GM23338 (cell line): ENCODE measurements around the gene RAD21L1. TPM values are rescaled to one million over a fixed set of nuclear protein-coding genes. Genes with fewer than 3 reads are reported as not detected.

ENCODE experiments used
- ATAC-seq: fragments of 200-7000 bp; cut with Tn5 transposase; 3 replicates; pipeline ENCODE4 v1.9.1; 2020
- DNase-seq: peaks from one replicate; pipeline ENCODE4 v3.0.0-alpha.2; 2015; ENCODE audit warnings: low spot score
- H2AFZ ChIP-seq: fragments of 200-600 bp; sonication (generic); 2 replicates; pipeline ENCODE4 v1.8.0; 2016; ENCODE audit warnings: antibody characterized with exemption, mild to moderate bottlenecking, moderate library complexity
- H3F3A ChIP-seq: fragments of 200-600 bp; sonication (generic); replicated peaks from 2 replicates; pipeline ENCODE4 v1.8.0; 2017; ENCODE audit warnings: antibody characterized with exemption, mixed run types, low read depth
- H3K27ac ChIP-seq: fragments of 200-600 bp; sonication (generic); 2 replicates; pipeline ENCODE4 v1.6.1; 2016; ENCODE audit warnings: low read depth
- H3K27me3 ChIP-seq: fragments of 200-600 bp; sonication (generic); 2 replicates; pipeline ENCODE4 v1.8.0; 2016; ENCODE audit warnings: mild to moderate bottlenecking, mixed run types, moderate library complexity; ENCODE audit not compliant: insufficient read depth
- H3K36me3 ChIP-seq: fragments of 200-600 bp; sonication (generic); 2 replicates; pipeline ENCODE4 v1.8.0; 2016; ENCODE audit warnings: mild to moderate bottlenecking; ENCODE audit not compliant: insufficient read depth
- H3K4me1 ChIP-seq: fragments of 200-600 bp; sonication (generic); 2 replicates; pipeline ENCODE4 v1.8.0; 2016; ENCODE audit warnings: mild to moderate bottlenecking, moderate library complexity; ENCODE audit not compliant: insufficient read depth
- H3K4me2 ChIP-seq: fragments of 200-600 bp; sonication (generic); 2 replicates; pipeline ENCODE4 v1.7.1; 2017; ENCODE audit warnings: mixed run types
- H3K4me3 ChIP-seq: fragments of 200-600 bp; sonication (generic); 2 replicates; pipeline ENCODE4 v1.6.1; 2016; ENCODE audit warnings: mixed run types
- H3K79me2 ChIP-seq: fragments of 200-600 bp; sonication (generic); replicated peaks from 2 replicates; pipeline ENCODE4 v1.8.0; 2017; ENCODE audit warnings: mild to moderate bottlenecking; ENCODE audit not compliant: insufficient read depth
- H3K9me2 ChIP-seq: fragments of 200-600 bp; sonication (generic); 2 replicates; pipeline ENCODE4 v1.8.0; 2017; ENCODE audit not compliant: insufficient read depth
- H4K20me1 ChIP-seq: fragments of 200-600 bp; sonication (generic); replicated peaks from 2 replicates; pipeline ENCODE4 v1.8.0; 2017; ENCODE audit warnings: mild to moderate bottlenecking; ENCODE audit not compliant: insufficient read depth
- H3K27ac Mint-ChIP-seq: 2 replicates; pipeline ENCODE4 v1.8.0; 2020; ENCODE audit warnings: inconsistent platforms, mild to moderate bottlenecking, moderate library complexity, mixed read lengths
- H3K27me3 Mint-ChIP-seq: 3 replicates; pipeline ENCODE4 v1.8.0; 2022; ENCODE audit warnings: low read depth, mild to moderate bottlenecking, moderate library complexity, mixed read lengths, inconsistent platforms; ENCODE audit not compliant: insufficient read depth, poor library complexity
- H3K36me3 Mint-ChIP-seq: 3 replicates; pipeline ENCODE4 v1.8.0; 2021; ENCODE audit warnings: low read depth, mild to moderate bottlenecking, inconsistent platforms, moderate library complexity, mixed read lengths
- H3K4me1 Mint-ChIP-seq: 3 replicates; pipeline ENCODE4 v1.8.0; 2020; ENCODE audit warnings: mild to moderate bottlenecking, inconsistent platforms, mixed read lengths
- H3K4me3 Mint-ChIP-seq: 3 replicates; pipeline ENCODE4 v1.8.0; 2021; ENCODE audit warnings: moderate library complexity, mild to moderate bottlenecking, inconsistent platforms, mixed read lengths
- H3K9me3 Mint-ChIP-seq: 3 replicates; pipeline ENCODE4 v1.8.0; 2020; ENCODE audit warnings: moderate library complexity, mild to moderate bottlenecking, inconsistent platforms, mixed read lengths
- ZNF114 ChIP-seq: fragments of 250-450 bp; sonication (Bioruptor Pico); IDR thresholded peaks from 2 replicates; pipeline ENCODE4 v1.5.0; 2020; ENCODE audit warnings: mild to moderate bottlenecking, moderate library complexity
- ZNF462 ChIP-seq: fragments of 250-450 bp; sonication (Bioruptor Pico); IDR thresholded peaks from 2 replicates; pipeline ENCODE4 v1.5.0; 2020; ENCODE audit warnings: mild to moderate bottlenecking, moderate library complexity
- polyA plus RNA-seq: library from polyadenylated mRNA; unstranded; fragments of >200 nt; fragmentation: Nextera tagmentation; extraction: Ambion mirVana; gene quantifications from 2 replicates; pipeline ENCODE4 v1.2.1, GENCODE V29; 2016
- total RNA-seq: library from RNA; depleted of rRNA; stranded (reverse); fragments of >200 nt; shearing (Covaris generic); gene quantifications from 2 replicates; pipeline ENCODE4 v1.2.3, GENCODE V29; 2014
- TF ChIP-seq, protein P1 (sequence below), 2 experiments: fragments of 200-600 bp in 1 of 2; sonication (generic) in 1 of 2; conservative IDR thresholded peaks; 2 replicates each; pipeline versions ENCODE4 v1.5.1 to v1.6.1; 2016 to 2017; ENCODE audit warnings: antibody characterized with exemption in 2 of 2, low read depth in 2 of 2, mild to moderate bottlenecking in 2 of 2, moderate library complexity in 1 of 2

RAD21L1 gene
- total and polyA plus RNA-seq, 2 experiments from 2014 or later, result 0.10 to 0.95 TPM

GRCh38 chr20:1185790-1186334, 40.0 kb upstream of the RAD21L1 start:
- peak overlapping the region; percentile 60 for H3K4me3 Mint-ChIP-seq
- DNase-seq (peak; percentile 81), ATAC-seq (peak; percentile 72)
- H3K27me3 Mint-ChIP-seq, result peaks cover 27% of the 10 kb centered on the region
- peak overlapping the region; percentile 64 for H3K4me3 ChIP-seq
- H3K9me3 Mint-ChIP-seq, result peaks cover 5% of the 10 kb centered on the region; the same call in 1 of the 3 replicates
- peak overlapping the region; percentile 73 for H3K4me2 ChIP-seq
- peak overlapping the region; percentile 83 for H2AFZ ChIP-seq
- peaks cover 2% of the 10 kb centered on the region; the same call in 1 of the 3 replicates for H3K36me3 Mint-ChIP-seq
- peaks cover 42% of the 10 kb centered on the region for H3K27me3 ChIP-seq
- H3K27ac ChIP-seq, result no peak overlapping the region
- no peak overlapping the region for H3K27ac Mint-ChIP-seq
- H4K20me1 ChIP-seq, result no peaks in the 10 kb centered on the region; the same call in 1 of the 2 replicates
- H3K9me2 ChIP-seq, result no peaks in the 10 kb centered on the region
- TF ChIP-seq ZNF114 (CRISPR knock-in tag) (no peak), ZNF462 (CRISPR knock-in tag) (no peak)
- TF ChIP-seq, protein P1, sequence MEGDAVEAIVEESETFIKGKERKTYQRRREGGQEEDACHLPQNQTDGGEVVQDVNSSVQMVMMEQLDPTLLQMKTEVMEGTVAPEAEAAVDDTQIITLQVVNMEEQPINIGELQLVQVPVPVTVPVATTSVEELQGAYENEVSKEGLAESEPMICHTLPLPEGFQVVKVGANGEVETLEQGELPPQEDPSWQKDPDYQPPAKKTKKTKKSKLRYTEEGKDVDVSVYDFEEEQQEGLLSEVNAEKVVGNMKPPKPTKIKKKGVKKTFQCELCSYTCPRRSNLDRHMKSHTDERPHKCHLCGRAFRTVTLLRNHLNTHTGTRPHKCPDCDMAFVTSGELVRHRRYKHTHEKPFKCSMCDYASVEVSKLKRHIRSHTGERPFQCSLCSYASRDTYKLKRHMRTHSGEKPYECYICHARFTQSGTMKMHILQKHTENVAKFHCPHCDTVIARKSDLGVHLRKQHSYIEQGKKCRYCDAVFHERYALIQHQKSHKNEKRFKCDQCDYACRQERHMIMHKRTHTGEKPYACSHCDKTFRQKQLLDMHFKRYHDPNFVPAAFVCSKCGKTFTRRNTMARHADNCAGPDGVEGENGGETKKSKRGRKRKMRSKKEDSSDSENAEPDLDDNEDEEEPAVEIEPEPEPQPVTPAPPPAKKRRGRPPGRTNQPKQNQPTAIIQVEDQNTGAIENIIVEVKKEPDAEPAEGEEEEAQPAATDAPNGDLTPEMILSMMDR (conservative IDR thresholded peaks at IDR 0.05; ENCODE audit: low read depth in 2 of 2), result peak; percentile 62 to 74
- 0 out of 2 replicates have a peak, but pooled peaks cover 5% of the 10 kb centered on the region for H3F3A ChIP-seq
- peaks cover 28% of the 10 kb centered on the region for H3K4me1 ChIP-seq
- H3K79me2 ChIP-seq, result no peaks in the 10 kb centered on the region
- H3K36me3 ChIP-seq, result no peaks in the 10 kb centered on the region
- H3K4me1 Mint-ChIP-seq, result peaks cover 32% of the 10 kb centered on the region
